Omental fat pad (tissue), 4 donors: Measurements from ENCODE around the gene PPCS. TPM values are rescaled to one million over a fixed set of nuclear protein-coding genes. Genes with fewer than 3 reads are reported as not detected.

Source experiments
- ATAC-seq: fragments of 150-250 bp; one replicate; pipeline ENCODE4 v1.9.1; 2016; ENCODE audit warnings: mild to moderate bottlenecking, moderate library complexity; ENCODE audit not compliant: low FRiP score
- DNase-seq: peaks from one replicate; pipeline ENCODE4 v3.0.0-alpha.2; 2019; ENCODE audit warnings: low spot score
- CTCF ChIP-seq, 3 donors: fragments of 450-650 bp; IDR thresholded peaks; one replicate each; pipeline ENCODE4 v1.5.1; 2016 to 2017; ENCODE audit warnings: antibody characterized with exemption in 3 of 3, mild to moderate bottlenecking in 3 of 3, moderate library complexity in 2 of 3
- total RNA-seq, 4 donors: library from RNA; depleted of rRNA; stranded (reverse); fragments of >200 nt; gene quantifications; one replicate each; pipeline ENCODE4 v1.1.0, GENCODE V29; 2016

The PPCS gene
- total RNA-seq, 4 donors from 2014 or later: 42.0 to 57.3 (median 43.8) TPM

DNA sequence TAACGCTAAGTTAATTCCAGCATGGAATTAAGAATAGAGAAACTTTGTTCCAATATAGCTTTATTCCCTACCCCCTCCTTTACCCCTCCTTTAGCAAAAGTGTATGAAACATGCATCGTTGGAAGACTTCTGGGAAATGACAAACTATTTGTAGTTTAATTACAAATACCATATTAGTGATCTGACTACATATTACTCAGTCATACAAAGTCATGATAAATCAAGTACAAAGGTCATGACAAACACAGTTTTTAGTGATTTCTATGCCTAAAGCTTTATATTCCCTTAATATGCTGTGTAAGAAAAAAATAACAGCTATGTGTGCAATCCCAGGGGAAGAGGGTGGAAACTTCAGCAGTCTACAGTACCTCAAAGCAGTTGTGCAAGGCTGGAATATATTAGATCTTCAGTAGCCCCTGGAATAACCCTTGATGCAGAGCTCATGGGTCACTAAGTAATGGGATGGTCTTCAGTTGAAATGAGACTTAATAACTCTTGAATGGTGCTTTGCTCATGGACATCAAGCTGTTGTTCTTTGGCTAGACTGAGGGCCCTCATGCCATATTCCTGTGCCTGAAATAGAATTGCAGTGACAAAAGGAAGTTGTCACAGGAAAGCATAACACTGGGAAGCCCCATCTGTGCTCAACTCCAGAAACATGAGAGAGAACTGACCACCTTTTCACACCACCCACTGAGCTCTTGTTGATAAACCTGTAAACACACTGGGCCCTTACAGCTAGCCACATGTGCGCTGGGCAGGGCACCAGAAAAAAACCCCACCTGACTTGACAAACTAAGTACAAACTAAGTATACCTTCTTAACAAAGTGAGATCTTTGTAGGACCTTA lies 25.8 kb upstream of the PPCS start:
- no peak for ATAC-seq
- no peak for DNase-seq
- no peak for TF ChIP-seq CTCF (IDR thresholded peaks at IDR 0.05)

DNA sequence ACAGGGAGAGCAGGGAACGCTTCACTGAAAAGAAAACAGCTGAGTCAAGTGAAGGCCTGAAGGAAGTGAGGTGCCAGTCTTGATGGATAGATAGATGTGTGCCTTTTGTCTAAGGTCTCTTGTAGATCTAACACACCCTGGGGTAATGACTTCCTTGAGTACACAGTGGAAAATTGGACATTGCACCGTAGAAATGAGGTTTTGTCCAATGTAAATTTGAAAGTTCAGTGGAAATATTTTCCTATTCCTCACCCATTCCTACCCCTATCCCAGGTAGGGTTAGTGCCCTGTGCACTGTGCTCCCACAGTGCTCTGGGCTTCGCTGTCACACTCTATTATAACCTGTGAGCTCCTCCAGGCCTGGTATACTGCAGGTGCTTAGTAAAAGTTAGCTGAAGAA lies 24.8 kb upstream of the PPCS start:
- DNase-seq (no peak), ATAC-seq (no peak)
- TF ChIP-seq CTCF (IDR thresholded peaks at IDR 0.05): no peak

- no peak for ATAC-seq
- no peak for TF ChIP-seq CTCF (IDR thresholded peaks at IDR 0.05)
- DNase-seq: no peak
Measured at GRCh38 chr1:42432714-42433113, 23.6 kb upstream of the PPCS start.

DNA sequence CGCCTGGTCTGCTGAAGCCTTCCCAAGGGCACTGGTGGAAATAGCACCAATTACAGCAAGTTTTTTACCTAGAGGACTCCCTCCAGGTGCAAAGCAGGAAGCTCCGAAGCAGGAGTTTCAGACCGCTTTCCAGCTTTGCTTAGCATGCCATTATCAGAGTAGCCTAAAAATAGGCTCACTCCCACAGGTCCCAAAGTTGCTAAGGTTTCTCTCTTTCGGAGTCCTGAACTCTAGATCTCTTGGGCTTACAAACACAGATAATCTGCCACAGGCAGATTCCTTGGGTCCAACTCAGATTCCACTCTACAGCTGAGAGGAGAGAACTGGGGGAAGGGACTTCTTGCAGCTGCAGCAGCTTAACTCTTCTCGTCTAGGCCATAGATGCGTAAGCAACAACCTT lies 23.0 kb upstream of the PPCS start:
- DNase-seq (no peak), ATAC-seq (no peak)
- no peak for TF ChIP-seq CTCF (IDR thresholded peaks at IDR 0.05)

- DNase-seq: no peak
- no peak for ATAC-seq
- no peak for TF ChIP-seq CTCF (IDR thresholded peaks at IDR 0.05)
Measured at GRCh38 chr1:42434340-42434739, 22.0 kb upstream of the PPCS start.

DNA sequence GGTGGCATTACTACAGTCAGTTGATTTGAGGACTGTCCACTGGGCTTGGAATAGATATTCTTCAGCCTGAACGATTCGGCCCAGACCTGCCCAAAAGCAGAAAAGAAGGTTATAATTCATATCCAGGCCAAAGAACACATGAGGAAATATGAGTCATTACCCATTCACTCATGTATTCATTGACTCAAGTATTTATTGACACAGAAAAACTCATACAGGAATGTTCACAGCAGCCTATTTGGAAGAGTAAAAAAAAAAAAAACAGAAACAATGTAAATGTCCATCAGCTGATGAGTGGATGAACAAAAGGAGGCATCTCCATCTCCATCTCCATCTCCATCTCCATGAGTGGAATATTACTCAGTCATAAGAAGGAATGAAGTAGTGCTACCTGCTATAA lies 16.4 kb upstream of the PPCS start:
- ATAC-seq (no peak), DNase-seq (no peak)
- TF ChIP-seq CTCF (IDR thresholded peaks at IDR 0.05): no peak

GRCh38 chr1:42442662-42443061 lies 13.7 kb upstream of the PPCS start:
- no peak for TF ChIP-seq CTCF (IDR thresholded peaks at IDR 0.05)
- ATAC-seq (no peak), DNase-seq (no peak)
